ENCODE data around the gene GTPBP2.
A peak's percentile ranks its signal among the peaks of the same experiment; 100 is the strongest.

The GTPBP2 gene

DNA sequence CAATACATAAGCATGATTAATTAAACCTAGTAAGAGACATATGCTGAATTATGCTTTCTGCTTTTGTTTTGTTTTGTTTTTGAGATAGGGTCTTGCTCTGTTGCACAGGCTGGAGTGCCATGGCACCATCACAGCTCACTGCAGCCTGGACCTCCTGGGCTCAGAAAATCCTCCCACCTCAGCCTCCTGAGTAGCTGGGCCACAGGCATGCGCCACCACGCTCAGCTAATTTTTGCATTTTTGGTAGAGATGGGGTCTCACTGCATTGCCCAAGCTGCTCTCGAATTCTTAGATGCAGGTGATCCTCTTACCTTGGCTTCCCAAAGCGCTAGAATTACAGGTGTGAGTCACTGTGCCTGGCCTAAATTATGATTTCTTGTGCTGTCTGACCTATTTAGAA, 57.0 kb downstream of the GTPBP2 start:
- DNase-seq: no peak

- DNase-seq: peak; percentile 80
Observed at GRCh38 chr6:43570876-43571441, 58.1 kb downstream of the GTPBP2 start.
